ENCODE results near the gene PTCD1.
"Not testable (repeated sequence)": the region's sequence is repeated elsewhere in the genome, so short reads cannot be mapped to it uniquely, and the experiment has no call there.

PTCD1 gene

GRCh38 chr7:99448855-99449254 is 10.3 kb upstream of the PTCD1 start:
- no peak for DNase-seq (ENCODE audit: low read depth)

- no peak for DNase-seq (ENCODE audit: low read depth)
Measured at GRCh38 chr7:99447943-99448342, 9.3 kb upstream of the PTCD1 start.

GRCh38 chr7:99446096-99446495 is 7.5 kb upstream of the PTCD1 start:
- no peak for DNase-seq (ENCODE audit: low read depth)

GRCh38 chr7:99440195-99440594 is 1.6 kb upstream of the PTCD1 start:
- DNase-seq (ENCODE audit: low read depth): no peak

- no peak for DNase-seq (ENCODE audit: low read depth)
Measured at GRCh38 chr7:99437946-99438572, 539 bp downstream of the PTCD1 start.

GRCh38 chr7:99433158-99433557 is 5.4 kb downstream of the PTCD1 start:
- DNase-seq (ENCODE audit: low read depth): no peak

- DNase-seq (ENCODE audit: low read depth): not testable (repeated sequence)
Measured at GRCh38 chr7:99431756-99432540, 6.7 kb downstream of the PTCD1 start.

GRCh38 chr7:99429756-99430155 is 8.8 kb downstream of the PTCD1 start:
- DNase-seq (ENCODE audit: low read depth): no peak

GRCh38 chr7:99428972-99429566 is 9.5 kb downstream of the PTCD1 start:
- DNase-seq (ENCODE audit: low read depth): no peak

- DNase-seq (ENCODE audit: low read depth): no peak
Measured at GRCh38 chr7:99424932-99425730, 13.5 kb downstream of the PTCD1 start.

GRCh38 chr7:99422625-99423024 is 16.0 kb downstream of the PTCD1 start:
- DNase-seq (ENCODE audit: low read depth): no peak

- no peak for DNase-seq (ENCODE audit: low read depth)
Measured at GRCh38 chr7:99422186-99422585, 16.4 kb downstream of the PTCD1 start.

- DNase-seq (ENCODE audit: low read depth): no peak
Measured at GRCh38 chr7:99420986-99421385, 17.6 kb downstream of the PTCD1 start.

- DNase-seq (ENCODE audit: low read depth): no peak
Measured at GRCh38 chr7:99420213-99420612, 18.4 kb downstream of the PTCD1 start.

GRCh38 chr7:99419323-99420021 is 19.1 kb downstream of the PTCD1 start:
- no peak for DNase-seq (ENCODE audit: low read depth)

- DNase-seq (ENCODE audit: low read depth): no peak
Measured at GRCh38 chr7:99418260-99418659, 20.3 kb downstream of the PTCD1 start.

GRCh38 chr7:99415513-99416127 is 23.0 kb downstream of the PTCD1 start:
- not testable (repeated sequence) for DNase-seq (ENCODE audit: low read depth)

GRCh38 chr7:99410635-99411034 is 28.0 kb downstream of the PTCD1 start:
- DNase-seq (ENCODE audit: low read depth): no peak

- DNase-seq (ENCODE audit: low read depth): no peak
Measured at GRCh38 chr7:99409806-99410205, 28.8 kb downstream of the PTCD1 start.

- no peak for DNase-seq (ENCODE audit: low read depth)
Measured at GRCh38 chr7:99409192-99409572, 29.4 kb downstream of the PTCD1 start.

- peak; percentile 80 for DNase-seq (ENCODE audit: low read depth)
Measured at GRCh38 chr7:99408379-99409191, 30.0 kb downstream of the PTCD1 start, which contains the start of the genes BUD31 and PDAP1. BUD31 (plus strand) TSS chr7:99408969; CDS start chr7:99411093, 2,124 bp downstream. PDAP1 (minus strand) TSS chr7:99408597; CDS start chr7:99408548, 49 bp downstream.
